Progenitor cell of endocrine pancreas (in vitro differentiated cells): ENCODE results near the gene KCNAB2. TPM values are rescaled to one million over a fixed set of nuclear protein-coding genes. Genes with fewer than 3 reads are reported as not detected.
A peak's percentile ranks its signal among the peaks of the same experiment; 100 is the strongest.

Experiments
- DNase-seq: peaks from one replicate; pipeline ENCODE4 v3.0.0; 2021; ENCODE audit warnings: low spot score; ENCODE audit not compliant: unreplicated experiment
- H3K27ac Mint-ChIP-seq: 2 replicates; pipeline ENCODE4 v1.8.0; 2021; ENCODE audit warnings: mild to moderate bottlenecking, moderate library complexity, mixed read lengths
- H3K27me3 Mint-ChIP-seq: 2 replicates; pipeline ENCODE4 v1.8.0; 2021; ENCODE audit warnings: mixed read lengths
- H3K36me3 Mint-ChIP-seq: 2 replicates; pipeline ENCODE4 v1.8.0; 2022; ENCODE audit warnings: mixed read lengths; ENCODE audit not compliant: insufficient read depth
- H3K4me1 Mint-ChIP-seq: 2 replicates; pipeline ENCODE4 v1.8.0; 2021; ENCODE audit warnings: low read depth, mixed read lengths
- H3K4me3 Mint-ChIP-seq: 2 replicates; pipeline ENCODE4 v1.8.0; 2021; ENCODE audit warnings: low read depth, mild to moderate bottlenecking, moderate library complexity, mixed read lengths
- H3K9me3 Mint-ChIP-seq: 2 replicates; pipeline ENCODE4 v1.8.0; 2021; ENCODE audit warnings: low read depth, mixed read lengths
- total RNA-seq: library from RNA; stranded (reverse); gene quantifications from 2 replicates; pipeline ENCODE4 v1.2.1, GENCODE V29; 2021
- TF ChIP-seq, protein P1 (sequence below): fragments of 200-600 bp; sonication (generic); IDR thresholded peaks from one replicate; pipeline ENCODE4 v1.5.0; 2021; ENCODE audit warnings: antibody characterized with exemption, mild to moderate bottlenecking; ENCODE audit not compliant: unreplicated experiment

The KCNAB2 gene
- total RNA-seq, 1 donor from 2014 or later: 6.9 TPM

DNA sequence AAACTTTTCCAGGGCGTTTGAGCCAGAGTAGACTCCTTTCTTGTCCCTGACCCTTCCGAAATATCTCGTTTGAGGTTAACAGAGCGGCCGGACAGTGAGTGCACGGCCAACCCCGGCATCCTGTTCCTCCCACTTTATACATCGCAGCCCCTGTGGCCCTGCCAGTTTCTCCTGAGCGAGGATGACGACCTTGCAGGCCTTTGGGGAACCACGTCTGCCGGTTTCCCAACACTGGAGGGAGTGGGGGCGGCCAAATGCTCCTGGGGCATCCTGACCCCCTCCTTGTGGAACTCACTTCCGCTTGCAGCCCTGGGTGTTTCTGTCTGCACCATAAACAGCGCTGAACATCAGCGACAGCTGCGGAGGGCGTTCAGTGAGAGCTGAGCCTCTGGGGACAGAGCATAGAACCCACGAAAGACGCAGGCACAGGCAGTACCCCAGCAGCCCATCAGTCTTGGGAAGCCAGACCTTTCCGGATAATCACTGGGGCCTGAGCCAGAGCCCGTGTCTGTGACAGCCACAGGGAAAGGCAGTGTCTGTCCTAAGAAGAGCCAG is 4.8 kb upstream of the KCNAB2 start:
- Mint-ChIP-seq H3K4me3 (no peak overlapping the region), H3K27me3 (peaks cover 15% of the 10 kb centered on the region), H3K9me3 (no peaks in the 10 kb centered on the region), H3K36me3 (no peaks in the 10 kb centered on the region), H3K27ac (no peak overlapping the region), H3K4me1 (no peaks in the 10 kb centered on the region)
- TF ChIP-seq, protein P1, sequence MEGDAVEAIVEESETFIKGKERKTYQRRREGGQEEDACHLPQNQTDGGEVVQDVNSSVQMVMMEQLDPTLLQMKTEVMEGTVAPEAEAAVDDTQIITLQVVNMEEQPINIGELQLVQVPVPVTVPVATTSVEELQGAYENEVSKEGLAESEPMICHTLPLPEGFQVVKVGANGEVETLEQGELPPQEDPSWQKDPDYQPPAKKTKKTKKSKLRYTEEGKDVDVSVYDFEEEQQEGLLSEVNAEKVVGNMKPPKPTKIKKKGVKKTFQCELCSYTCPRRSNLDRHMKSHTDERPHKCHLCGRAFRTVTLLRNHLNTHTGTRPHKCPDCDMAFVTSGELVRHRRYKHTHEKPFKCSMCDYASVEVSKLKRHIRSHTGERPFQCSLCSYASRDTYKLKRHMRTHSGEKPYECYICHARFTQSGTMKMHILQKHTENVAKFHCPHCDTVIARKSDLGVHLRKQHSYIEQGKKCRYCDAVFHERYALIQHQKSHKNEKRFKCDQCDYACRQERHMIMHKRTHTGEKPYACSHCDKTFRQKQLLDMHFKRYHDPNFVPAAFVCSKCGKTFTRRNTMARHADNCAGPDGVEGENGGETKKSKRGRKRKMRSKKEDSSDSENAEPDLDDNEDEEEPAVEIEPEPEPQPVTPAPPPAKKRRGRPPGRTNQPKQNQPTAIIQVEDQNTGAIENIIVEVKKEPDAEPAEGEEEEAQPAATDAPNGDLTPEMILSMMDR: no peak
- DNase-seq: no peak

DNA sequence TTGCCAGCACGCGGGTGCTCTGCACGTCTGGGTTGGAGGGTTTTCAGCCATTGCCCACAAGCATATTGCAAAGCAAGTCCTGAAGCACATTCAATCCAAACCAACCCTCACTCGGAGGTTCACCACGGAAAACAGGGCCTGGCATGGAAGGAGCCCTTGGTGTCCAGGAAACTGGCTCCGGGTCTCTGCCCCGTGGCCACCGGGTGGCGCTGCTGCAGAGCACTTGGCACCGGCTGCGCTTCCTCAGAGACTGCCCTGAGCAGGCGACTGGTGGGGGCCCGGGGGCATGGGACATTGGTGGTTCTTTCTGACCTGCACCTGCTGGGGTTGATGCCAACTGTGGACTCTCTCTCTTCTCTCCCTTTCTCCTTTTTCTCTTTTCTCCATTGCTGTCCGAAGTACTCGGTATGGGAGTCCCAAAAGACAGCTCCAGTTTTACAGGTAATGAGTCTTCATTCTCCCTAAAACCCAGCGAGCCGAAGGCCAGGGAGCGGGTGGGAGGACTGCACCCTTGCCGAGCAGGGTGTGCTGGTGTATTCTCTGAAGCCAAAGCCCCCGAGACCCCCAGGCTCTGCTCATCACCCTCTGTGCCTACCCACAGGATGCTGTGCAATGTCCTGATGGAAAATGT is 4.1 kb upstream of the KCNAB2 start:
- no peaks in the 10 kb centered on the region for H3K4me1 Mint-ChIP-seq
- H3K27ac Mint-ChIP-seq: no peak overlapping the region
- H3K9me3 Mint-ChIP-seq: no peaks in the 10 kb centered on the region
- H3K36me3 Mint-ChIP-seq: no peaks in the 10 kb centered on the region
- TF ChIP-seq, protein P1: peak; percentile 62
- DNase-seq: no peak
- no peak overlapping the region for H3K4me3 Mint-ChIP-seq
- H3K27me3 Mint-ChIP-seq: peaks cover 13% of the 10 kb centered on the region

DNA sequence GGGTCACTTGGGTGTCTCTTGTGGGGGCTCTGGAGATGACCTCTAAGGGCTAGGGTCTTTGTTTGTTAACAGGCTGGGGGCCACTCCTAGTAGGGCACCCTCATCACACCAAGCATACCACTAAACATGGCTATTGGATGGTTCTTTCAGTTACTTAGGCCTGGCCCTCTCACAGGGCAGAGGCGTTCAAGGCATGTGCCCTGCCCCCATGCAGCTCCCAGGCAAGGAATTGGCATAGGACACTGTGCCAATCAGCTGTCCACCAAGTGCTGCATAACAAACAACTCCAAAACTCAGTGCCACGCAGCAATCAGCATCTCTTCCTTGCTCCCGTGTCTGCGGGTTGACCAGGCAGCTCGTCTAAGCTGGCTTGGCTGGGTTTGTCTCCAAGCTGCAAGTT is 2.1 kb upstream of the KCNAB2 start:
- H3K27ac Mint-ChIP-seq: no peak overlapping the region
- no peak overlapping the region for H3K4me3 Mint-ChIP-seq
- H3K9me3 Mint-ChIP-seq: no peaks in the 10 kb centered on the region
- H3K27me3 Mint-ChIP-seq: peaks cover 13% of the 10 kb centered on the region
- DNase-seq: no peak
- no peaks in the 10 kb centered on the region for H3K36me3 Mint-ChIP-seq
- TF ChIP-seq, protein P1: no peak
- no peaks in the 10 kb centered on the region for H3K4me1 Mint-ChIP-seq

DNA sequence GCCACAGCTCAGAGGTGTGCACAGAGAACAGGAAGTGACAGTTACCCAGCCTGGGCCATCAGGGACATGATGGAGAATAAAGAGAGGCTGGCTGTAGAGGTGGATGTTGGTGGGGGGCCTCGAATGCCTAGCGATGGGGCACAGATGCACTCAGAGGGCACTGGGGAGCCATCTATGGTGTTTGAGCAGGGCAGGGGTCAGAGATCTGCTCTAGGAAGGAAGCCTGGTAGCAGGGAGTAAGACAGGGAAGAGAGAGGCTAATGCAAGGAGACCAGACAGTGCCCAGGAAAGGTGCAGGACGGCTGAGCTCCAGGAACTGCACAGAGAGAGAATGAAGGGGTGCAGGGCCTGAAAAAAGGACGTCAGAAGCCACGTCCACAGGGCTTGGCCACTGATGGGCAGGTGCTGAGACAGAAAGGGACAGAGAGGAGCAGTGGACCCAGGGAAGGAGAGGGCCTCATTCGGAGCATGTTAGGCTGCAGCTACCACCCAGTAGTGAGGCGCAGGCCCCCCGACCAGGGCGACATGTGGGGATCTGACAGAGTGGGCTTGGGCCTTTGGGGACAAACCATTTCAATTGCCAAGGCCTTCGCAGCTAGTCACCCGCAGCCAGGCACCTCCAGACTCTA is 1.1 kb upstream of the KCNAB2 start:
- no peak overlapping the region for H3K4me3 Mint-ChIP-seq
- H3K9me3 Mint-ChIP-seq: no peaks in the 10 kb centered on the region
- TF ChIP-seq, protein P1: no peak
- H3K27me3 Mint-ChIP-seq: peaks cover 13% of the 10 kb centered on the region
- no peak for DNase-seq
- no peaks in the 10 kb centered on the region for H3K36me3 Mint-ChIP-seq
- H3K4me1 Mint-ChIP-seq: no peaks in the 10 kb centered on the region
- H3K27ac Mint-ChIP-seq: no peak overlapping the region

DNA sequence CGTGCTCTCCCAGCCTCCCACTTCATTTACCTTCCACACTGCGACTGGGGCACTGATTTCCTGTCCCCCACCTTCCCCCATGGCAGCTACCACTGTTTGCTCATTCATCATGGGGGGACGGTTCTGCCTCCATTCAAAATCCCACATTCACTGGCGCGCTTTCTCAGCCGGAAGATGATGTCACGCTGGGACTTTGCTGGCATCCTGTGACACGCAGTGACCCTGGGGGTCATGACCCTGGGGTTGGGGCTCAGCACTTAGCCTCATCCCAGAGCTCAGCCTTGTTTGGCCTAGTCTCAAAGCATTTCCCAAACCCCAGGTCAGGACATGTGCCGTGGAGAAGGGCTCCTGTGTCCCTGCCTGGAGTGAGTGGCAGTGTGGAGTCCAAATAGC is 582 bp upstream of the KCNAB2 start:
- Mint-ChIP-seq H3K4me1 (no peaks in the 10 kb centered on the region), H3K27ac (no peak overlapping the region), H3K36me3 (no peaks in the 10 kb centered on the region), H3K27me3 (peaks cover 13% of the 10 kb centered on the region), H3K9me3 (no peaks in the 10 kb centered on the region), H3K4me3 (no peak overlapping the region)
- TF ChIP-seq, protein P1: no peak
- DNase-seq: no peak
